ENCODE measurements around the gene MTTP.

DNA sequence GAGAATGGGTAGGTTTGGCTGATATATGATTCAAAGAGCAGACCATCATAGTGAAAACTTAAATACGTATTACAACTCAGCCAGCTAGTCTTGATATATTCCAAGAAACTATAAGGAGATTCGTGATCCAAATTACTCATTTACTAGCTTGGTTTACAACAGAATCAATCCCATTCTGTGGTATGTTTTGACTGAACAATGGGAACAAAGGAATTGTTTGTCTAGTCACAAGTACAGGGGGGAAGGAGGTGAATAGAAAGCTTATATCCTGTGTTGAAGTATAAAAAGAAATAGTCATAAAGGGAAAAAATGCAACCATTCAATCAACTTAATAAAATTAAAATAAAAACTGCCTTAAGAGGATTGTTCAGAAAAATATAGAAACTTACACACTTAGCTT lies 66.1 kb downstream of the MTTP start:
- no peak for TF ChIP-seq ZNF331 (CRISPR knock-in tag; IDR thresholded peaks at IDR 0.05; ENCODE audit: low read depth)
- TF ChIP-seq, protein P1, sequence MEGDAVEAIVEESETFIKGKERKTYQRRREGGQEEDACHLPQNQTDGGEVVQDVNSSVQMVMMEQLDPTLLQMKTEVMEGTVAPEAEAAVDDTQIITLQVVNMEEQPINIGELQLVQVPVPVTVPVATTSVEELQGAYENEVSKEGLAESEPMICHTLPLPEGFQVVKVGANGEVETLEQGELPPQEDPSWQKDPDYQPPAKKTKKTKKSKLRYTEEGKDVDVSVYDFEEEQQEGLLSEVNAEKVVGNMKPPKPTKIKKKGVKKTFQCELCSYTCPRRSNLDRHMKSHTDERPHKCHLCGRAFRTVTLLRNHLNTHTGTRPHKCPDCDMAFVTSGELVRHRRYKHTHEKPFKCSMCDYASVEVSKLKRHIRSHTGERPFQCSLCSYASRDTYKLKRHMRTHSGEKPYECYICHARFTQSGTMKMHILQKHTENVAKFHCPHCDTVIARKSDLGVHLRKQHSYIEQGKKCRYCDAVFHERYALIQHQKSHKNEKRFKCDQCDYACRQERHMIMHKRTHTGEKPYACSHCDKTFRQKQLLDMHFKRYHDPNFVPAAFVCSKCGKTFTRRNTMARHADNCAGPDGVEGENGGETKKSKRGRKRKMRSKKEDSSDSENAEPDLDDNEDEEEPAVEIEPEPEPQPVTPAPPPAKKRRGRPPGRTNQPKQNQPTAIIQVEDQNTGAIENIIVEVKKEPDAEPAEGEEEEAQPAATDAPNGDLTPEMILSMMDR (conservative IDR thresholded peaks at IDR 0.05; ENCODE audit: low read depth in 2 of 2), result no peak
- TF ChIP-seq EZH2 (IDR thresholded peaks at IDR 0.05; ENCODE audit: low read depth, unreplicated experiment), result no peak
- no peak for TF ChIP-seq POLR2AphosphoS5 (IDR thresholded peaks at IDR 0.05; ENCODE audit: low read depth)
- TF ChIP-seq NANOG (IDR thresholded peaks at IDR 0.05; ENCODE audit: borderline replicate concordance), result no peak
